Measurements from ENCODE around the gene PACRG. TPM values are rescaled to one million over a fixed set of nuclear protein-coding genes. Genes with fewer than 3 reads are reported as not detected.

The PACRG gene
- total and polyA plus RNA-seq, 2 donors, result 2.2 to 5.6 TPM

DNA sequence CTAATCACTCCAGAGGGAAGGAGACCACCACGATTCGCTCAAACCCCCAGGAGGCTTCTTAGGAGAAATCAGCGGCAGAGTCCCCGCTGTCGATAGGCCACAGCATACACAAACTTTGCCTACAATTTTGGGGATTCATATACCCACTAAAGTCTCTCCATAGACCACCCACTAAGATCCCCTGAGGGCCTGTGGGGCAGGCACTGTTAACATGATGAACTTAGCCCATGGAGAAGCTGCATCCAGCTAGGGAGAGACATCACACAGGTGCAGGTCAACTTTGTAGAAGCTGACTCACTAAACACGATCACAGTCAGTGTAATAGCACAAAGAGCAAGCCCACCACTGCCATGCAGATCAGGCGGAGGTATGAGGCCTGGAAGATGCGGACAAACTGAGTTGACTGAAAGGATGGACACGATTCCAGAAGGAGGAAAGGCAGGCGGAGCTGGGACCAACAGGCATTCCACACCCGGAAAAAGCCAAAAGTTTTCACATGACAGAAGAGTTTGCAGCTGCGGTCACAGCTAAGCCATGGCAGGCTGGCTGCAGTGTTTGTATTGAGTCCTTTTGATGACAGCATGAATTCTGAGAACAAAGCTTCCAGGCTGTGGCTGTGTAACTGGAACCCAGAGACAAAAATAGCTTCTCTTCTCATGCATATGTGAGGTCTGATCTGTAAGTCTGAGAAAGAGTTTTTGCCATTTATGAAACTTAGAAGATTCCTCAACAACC, 611.1 kb downstream of the PACRG start:
- WGBS, result 65% methylated on average over 12 of the region's 12 CpGs
- no peak overlapping the region for H3K4me3 ChIP-seq (ENCODE audit: low read depth, low read length)
- H3K27ac ChIP-seq (ENCODE audit: low read depth), result no peak overlapping the region
- no peaks in the 10 kb centered on the region for H3K4me1 ChIP-seq (ENCODE audit: insufficient read depth)
- DNase-seq (ENCODE audit: extremely low spot score), result no peak
- H3K36me3 ChIP-seq (ENCODE audit: insufficient read depth), result no peaks in the 10 kb centered on the region

DNA sequence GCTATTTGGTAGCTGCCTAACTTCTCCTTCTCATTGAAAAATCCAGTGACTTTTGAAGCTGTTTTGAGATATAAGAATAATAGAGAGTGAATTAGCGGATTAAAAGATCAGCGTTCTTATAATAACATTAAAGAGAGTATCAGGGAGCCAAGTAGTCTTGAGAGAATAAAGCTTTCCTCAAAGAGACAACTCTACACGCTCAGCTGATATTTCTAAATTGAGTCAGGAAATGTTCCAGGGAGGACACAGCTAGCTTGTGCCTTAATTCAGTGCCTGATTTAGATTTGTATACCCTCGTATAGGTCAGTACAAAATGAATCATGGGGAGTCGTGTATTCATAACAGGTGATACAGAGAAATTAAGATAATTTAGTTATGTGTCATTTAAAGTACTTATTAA, 611.7 kb downstream of the PACRG start:
- H3K36me3 ChIP-seq (ENCODE audit: insufficient read depth), result no peaks in the 10 kb centered on the region
- WGBS, result 34% methylated on average over 5 of the region's 5 CpGs
- H3K4me1 ChIP-seq (ENCODE audit: insufficient read depth), result no peaks in the 10 kb centered on the region
- no peak for DNase-seq (ENCODE audit: extremely low spot score)
- no peak overlapping the region for H3K27ac ChIP-seq (ENCODE audit: low read depth)
- no peak overlapping the region for H3K4me3 ChIP-seq (ENCODE audit: low read depth, low read length)

DNA sequence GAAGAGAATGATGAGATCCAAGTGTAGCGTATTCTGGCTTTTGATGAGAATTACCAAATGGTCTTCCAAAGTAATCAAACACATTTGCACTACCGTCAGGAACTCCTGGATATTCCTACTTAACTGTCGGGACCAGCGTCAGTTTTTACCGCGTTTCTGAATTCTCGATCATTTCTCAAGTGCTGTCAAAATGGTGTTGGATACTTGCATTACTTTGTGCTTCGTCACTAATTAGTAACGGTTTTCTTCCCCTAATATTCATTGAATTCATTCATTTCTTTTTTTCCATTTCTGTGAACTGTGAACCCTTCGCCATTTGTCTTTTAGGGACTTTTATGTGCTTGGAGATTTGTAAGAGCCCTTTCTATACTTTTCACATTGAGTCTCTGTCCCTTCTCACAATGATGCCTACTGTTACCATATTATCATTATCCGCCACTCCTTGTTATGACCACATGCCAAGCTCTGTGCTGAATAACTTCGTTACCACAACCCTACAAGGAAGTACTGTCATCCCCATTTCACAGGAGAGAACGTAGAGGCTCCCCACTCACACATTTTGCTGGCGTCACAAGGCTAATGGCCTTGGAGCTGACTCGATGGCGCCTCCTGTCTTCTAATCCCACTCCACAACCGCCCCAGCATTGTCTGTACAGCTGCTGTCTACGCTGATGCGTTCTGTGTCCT, 612.6 kb downstream of the PACRG start:
- WGBS, result 93% methylated on average over 19 of the region's 19 CpGs
- Histone ChIP-seq H3K27ac (ENCODE audit: low read depth) (no peak overlapping the region), H3K36me3 (ENCODE audit: insufficient read depth) (no peaks in the 10 kb centered on the region), H3K4me1 (ENCODE audit: insufficient read depth) (no peaks in the 10 kb centered on the region), H3K4me3 (ENCODE audit: low read depth, low read length) (no peak overlapping the region)
- DNase-seq (ENCODE audit: extremely low spot score), result no peak

DNA sequence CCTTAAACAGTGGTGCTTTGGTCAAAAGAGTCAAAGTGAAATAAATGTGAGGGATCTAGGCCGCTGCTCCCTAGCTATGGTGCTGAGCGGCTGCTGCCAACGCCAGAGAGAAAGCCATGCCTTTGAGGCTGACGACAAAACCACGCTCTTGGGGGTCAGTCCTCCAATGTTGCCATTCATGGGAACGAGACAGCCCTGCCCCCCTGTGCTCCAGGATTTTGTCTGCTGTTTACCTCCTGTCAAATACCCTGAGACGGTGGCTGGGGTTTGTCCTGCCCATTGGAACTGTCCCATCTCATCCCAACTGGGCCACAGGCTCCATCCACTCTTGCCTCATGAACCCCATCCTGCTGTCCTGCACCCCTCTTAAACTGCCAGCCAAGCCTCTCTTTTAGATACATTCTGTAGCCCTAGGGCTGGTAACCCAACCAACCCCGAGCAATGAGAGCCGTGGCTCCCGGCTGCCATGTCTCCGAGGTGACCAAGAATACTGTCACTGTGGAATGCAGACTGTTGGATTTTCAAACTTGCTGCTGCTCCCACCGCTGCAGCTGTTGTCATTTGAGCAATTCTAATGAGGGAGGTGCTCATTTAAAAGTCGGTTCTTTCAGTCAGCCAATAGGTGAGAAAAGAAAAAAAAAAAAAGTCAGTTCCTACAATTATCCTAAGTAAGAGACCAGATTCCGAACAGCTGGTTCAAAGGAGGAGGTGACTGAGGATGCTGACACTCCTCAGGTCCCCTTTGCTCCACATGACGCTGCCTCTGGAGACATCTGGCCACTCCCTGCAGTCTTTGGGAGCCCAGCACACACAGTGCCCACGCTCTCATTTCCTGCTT, 613.7 kb downstream of the PACRG start:
- WGBS, result 84% methylated on average over 16 of the region's 16 CpGs
- DNase-seq (ENCODE audit: extremely low spot score), result no peak
- no peak overlapping the region for H3K27ac ChIP-seq (ENCODE audit: low read depth)
- H3K4me3 ChIP-seq (ENCODE audit: low read depth, low read length), result no peak overlapping the region
- H3K4me1 ChIP-seq (ENCODE audit: insufficient read depth), result no peaks in the 10 kb centered on the region
- H3K36me3 ChIP-seq (ENCODE audit: insufficient read depth), result no peaks in the 10 kb centered on the region

DNA sequence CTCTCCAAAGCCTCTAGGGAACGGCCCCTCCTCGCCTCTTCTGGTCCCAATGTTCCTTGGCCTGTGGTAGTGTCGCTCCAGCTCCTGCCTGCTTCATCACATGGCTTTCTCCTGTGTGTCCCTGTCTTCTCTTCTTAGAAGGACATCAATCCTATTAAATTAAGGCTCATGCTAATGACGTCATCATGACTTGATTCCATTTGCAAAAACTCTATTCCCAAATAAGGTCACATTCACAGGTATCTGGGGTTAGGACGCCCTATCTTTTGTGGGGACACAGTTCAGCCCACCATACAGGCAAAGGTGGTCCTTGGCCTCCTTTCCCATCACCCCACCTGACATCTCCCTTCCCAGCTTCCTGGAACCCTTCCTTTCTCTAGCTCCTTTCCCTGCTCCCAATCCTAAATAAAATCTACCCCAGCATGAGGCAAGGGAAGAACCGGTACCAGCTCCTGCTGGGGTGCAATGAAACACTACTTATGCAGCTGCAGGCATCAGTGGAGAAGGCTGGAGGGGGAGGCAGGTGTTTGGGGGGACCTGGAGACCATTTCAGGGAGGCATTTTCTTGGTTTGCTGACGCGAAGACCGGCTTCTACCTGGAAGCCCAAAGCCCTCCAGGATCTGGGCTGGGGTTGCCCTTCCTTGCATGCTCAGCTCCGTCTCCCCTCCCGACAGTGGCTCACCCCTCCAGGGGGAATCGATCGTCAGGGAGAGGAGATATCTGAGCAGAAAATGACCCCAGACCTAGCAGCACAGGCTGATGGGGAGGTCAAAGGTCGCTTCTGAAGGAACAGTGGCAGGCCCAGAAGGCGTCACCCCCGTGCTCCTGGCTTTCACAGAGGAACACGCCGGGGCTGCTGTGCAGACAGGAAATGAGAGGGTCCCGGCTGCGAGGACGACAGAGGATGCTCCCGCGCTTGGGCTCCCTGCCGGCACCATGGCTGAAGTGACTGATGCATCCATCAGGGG, 615.1 kb downstream of the PACRG start:
- 89% methylated on average over 24 of the region's 24 CpGs for WGBS
- DNase-seq (ENCODE audit: extremely low spot score), result no peak
- Histone ChIP-seq H3K4me1 (ENCODE audit: insufficient read depth) (no peaks in the 10 kb centered on the region), H3K36me3 (ENCODE audit: insufficient read depth) (no peaks in the 10 kb centered on the region), H3K27ac (ENCODE audit: low read depth) (no peak overlapping the region), H3K4me3 (ENCODE audit: low read depth, low read length) (no peak overlapping the region)

DNA sequence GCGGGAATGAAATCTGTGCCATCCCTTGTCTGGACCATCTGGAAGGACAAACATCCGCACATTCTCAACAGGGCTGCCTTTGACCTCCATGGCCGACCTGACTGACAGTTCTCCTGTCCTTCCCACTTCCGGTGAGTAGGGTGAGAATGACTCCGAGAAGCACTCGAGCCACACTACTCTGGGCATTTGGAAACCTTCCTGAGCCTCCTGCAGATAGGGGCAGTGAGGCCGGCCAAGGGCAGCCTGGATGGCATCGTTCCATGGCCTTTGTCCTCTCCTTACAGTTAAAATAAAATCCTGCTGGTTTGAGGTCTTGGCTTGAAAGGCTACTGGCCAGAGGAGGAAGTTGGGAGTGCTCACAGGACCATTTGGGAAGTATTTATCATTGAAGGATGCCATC, 615.8 kb downstream of the PACRG start:
- DNase-seq (ENCODE audit: extremely low spot score), result no peak
- no peaks in the 10 kb centered on the region for H3K4me1 ChIP-seq (ENCODE audit: insufficient read depth)
- H3K36me3 ChIP-seq (ENCODE audit: insufficient read depth), result no peaks in the 10 kb centered on the region
- H3K27ac ChIP-seq (ENCODE audit: low read depth), result no peak overlapping the region
- no peak overlapping the region for H3K4me3 ChIP-seq (ENCODE audit: low read depth, low read length)
- 90% methylated on average over 8 of the region's 8 CpGs for WGBS

DNA sequence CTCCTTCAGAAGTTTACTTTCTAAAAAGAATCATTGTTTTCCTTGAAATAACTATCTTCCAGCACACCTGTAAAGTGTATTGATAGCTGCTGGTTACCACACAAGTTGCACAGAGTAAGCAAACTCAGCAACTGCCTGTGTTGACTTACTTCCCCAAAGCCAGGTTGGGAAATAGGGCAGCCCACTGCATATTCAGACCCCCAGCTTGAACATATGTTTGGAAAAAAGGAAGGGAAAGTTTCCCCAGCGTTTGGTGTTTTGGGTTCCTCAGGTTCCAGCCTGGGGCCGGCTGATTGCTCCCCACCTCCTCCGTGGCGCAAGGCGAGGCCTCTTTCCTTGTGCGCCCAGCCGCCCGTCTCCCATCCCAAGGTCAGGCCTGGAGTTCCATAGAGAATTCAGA, 616.6 kb downstream of the PACRG start:
- DNase-seq (ENCODE audit: extremely low spot score), result no peak
- Histone ChIP-seq H3K4me3 (ENCODE audit: low read depth, low read length) (no peak overlapping the region), H3K27ac (ENCODE audit: low read depth) (no peak overlapping the region), H3K36me3 (ENCODE audit: insufficient read depth) (no peaks in the 10 kb centered on the region), H3K4me1 (ENCODE audit: insufficient read depth) (no peaks in the 10 kb centered on the region)
- 93% methylated on average over 8 of the region's 8 CpGs for WGBS

DNA sequence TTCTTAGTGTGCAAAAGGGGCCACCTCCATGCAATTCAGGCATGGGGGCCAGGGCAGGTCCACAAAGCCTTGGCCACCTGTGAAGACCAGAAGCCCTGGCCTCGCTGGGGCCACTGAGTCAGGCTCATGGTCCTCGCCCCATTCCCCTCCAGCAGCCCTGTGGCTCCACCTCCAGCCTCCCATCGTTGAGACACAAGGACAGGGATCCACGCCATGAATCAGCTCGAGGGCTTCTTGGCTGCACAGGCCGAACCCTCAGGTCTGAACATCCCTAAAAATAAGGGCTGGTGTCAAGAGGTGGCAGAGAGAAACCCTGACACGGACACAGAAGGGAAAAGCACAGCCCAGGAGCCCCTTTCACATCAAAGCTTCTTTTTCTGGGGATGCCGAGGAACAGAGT, 618.2 kb downstream of the PACRG start:
- no peak for DNase-seq (ENCODE audit: extremely low spot score)
- 89% methylated on average over 8 of the region's 8 CpGs for whole genome bisulfite sequencing
- H3K4me3 ChIP-seq (ENCODE audit: low read depth, low read length), result no peak overlapping the region
- H3K36me3 ChIP-seq (ENCODE audit: insufficient read depth), result no peaks in the 10 kb centered on the region
- H3K27ac ChIP-seq (ENCODE audit: low read depth), result no peak overlapping the region
- no peaks in the 10 kb centered on the region for H3K4me1 ChIP-seq (ENCODE audit: insufficient read depth)

DNA sequence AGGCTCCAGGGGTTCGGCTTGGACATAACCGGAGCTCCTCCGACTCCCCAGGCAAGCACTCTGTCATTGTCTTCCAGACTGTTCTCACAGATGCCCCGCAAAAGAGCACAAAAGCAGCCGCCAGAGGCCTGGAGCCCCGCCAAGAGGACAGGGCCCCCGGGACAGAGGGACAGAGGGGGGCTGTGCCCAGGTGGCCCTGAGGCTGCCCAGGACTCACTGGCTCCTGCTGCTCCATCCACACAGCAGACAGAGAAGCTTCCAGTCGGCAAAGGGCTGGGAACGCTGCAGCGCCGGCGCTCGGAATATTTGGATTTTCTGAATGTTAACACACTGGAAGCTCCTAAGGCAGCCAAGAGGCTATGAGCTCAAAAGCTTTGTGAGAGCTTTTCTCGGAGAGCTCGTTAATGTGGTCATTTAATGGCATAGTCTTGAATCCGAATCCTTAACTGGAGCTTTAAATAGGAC, 618.8 kb downstream of the PACRG start:
- no peak overlapping the region for H3K27ac ChIP-seq (ENCODE audit: low read depth)
- DNase-seq (ENCODE audit: extremely low spot score), result no peak
- H3K4me3 ChIP-seq (ENCODE audit: low read depth, low read length), result no peak overlapping the region
- no peaks in the 10 kb centered on the region for H3K36me3 ChIP-seq (ENCODE audit: insufficient read depth)
- WGBS, result 37% methylated on average over 16 of the region's 16 CpGs
- no peaks in the 10 kb centered on the region for H3K4me1 ChIP-seq (ENCODE audit: insufficient read depth)

DNA sequence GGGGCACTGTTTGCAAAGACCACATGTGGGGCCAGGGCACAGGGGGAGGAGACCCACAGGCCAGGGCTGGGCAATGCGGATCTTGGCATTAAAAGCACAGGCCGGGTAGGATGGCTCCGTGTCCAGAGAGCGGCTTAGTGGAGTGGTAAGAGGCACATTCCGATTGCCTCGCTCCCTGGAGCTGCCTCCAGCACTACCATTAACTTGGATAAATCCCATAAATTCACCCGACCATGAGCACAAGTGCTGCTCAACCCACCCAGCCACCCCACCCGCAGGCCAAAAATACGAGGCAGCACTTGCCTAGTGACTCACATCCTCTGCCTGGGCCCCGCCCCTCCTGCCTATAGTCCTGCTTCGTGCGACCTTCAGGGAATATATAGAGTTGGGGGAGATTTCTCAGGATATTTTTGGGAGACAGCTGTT, 619.3 kb downstream of the PACRG start:
- Histone ChIP-seq H3K36me3 (ENCODE audit: insufficient read depth) (no peaks in the 10 kb centered on the region), H3K4me3 (ENCODE audit: low read depth, low read length) (no peak overlapping the region), H3K4me1 (ENCODE audit: insufficient read depth) (no peaks in the 10 kb centered on the region), H3K27ac (ENCODE audit: low read depth) (no peak overlapping the region)
- WGBS, result 61% methylated on average over 12 of the region's 12 CpGs
- no peak for DNase-seq (ENCODE audit: extremely low spot score)

DNA sequence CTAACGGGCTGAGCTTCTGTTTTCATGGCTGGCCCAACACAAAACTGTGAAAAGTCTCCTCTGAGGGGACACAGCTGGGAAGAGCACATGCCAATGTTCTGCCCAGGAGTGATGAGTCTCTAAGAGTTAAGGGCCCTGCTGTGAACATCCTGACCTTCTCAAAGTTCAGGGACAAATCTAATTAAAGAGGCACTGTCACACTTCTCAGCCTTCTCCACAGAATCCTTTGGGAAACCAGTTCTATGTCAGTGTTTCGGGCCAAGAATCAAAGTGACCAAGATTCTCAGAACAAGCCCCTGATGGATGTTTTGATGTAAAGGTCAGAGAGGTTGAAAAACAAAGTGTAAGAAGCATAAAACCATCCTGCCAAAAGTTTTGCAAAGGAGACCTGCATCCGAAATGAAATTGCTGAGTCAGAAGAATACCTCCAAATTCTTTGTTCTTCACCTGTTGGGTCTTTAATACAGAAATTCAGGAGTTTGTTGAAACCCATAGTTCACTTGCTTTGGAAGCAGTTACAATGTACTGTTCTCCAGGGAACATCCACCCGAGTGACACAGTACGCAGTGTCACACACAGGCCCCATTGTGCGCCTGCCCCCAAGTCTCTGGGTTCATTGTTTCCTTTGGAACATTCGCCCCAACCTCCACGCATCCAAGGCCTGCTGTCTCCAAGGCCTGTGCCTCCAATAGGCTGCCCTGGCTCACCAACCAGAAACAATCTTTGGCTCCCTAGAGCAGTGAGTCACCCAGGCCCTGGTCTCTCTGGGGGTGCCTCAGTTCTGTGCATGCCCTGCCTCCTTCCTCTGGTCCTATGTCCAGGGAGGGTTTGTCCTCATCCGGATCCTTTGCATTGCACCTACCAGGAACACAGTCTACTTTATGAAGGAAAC, 621.3 kb downstream of the PACRG start:
- no peaks in the 10 kb centered on the region for H3K36me3 ChIP-seq (ENCODE audit: insufficient read depth)
- no peak overlapping the region for H3K4me3 ChIP-seq (ENCODE audit: low read depth, low read length)
- H3K27ac ChIP-seq (ENCODE audit: low read depth), result no peak overlapping the region
- DNase-seq (ENCODE audit: extremely low spot score), result no peak
- 90% methylated on average over 9 of the region's 9 CpGs for WGBS
- no peaks in the 10 kb centered on the region for H3K4me1 ChIP-seq (ENCODE audit: insufficient read depth)

DNA sequence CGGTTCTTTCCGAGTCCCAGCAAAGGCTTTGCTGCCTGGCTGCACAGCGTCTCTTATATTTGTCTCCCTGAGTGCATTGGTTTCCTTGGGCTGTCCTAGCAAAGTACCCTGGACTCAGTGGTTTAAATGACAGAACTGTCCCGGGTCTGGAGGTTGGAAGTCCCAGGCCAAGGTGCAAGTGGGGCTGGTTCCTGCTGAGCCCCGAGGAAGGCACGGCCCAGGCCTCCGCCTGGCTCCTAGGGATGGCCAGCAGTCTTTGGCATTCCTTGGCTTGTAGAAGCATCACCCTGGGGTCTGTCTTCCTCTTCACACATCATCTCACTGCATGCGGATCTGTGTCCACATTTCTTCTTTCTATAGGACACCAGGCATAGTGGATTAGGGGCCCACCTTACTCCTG, 621.9 kb downstream of the PACRG start:
- Histone ChIP-seq H3K4me3 (ENCODE audit: low read depth, low read length) (no peak overlapping the region), H3K4me1 (ENCODE audit: insufficient read depth) (no peaks in the 10 kb centered on the region), H3K36me3 (ENCODE audit: insufficient read depth) (no peaks in the 10 kb centered on the region), H3K27ac (ENCODE audit: low read depth) (no peak overlapping the region)
- DNase-seq (ENCODE audit: extremely low spot score), result no peak
- WGBS, result 93% methylated on average over 8 of the region's 8 CpGs

All from urinary bladder (tissue), 4 donors.